HepG2 (cell line): ENCODE measurements around the gene FAM170B. TPM values are rescaled to one million over a fixed set of nuclear protein-coding genes. Genes with fewer than 3 reads are reported as not detected.

ENCODE experiments used
- POLR2AphosphoS5 ChIP-seq: IDR thresholded peaks from 2 replicates; pipeline ENCODE4 v1.6.1; 2012; ENCODE audit warnings: low read depth, low read length
- PTBP1 ChIP-seq: fragments of 200-400 bp; formaldehyde crosslinking; IDR thresholded peaks from 2 replicates; pipeline ENCODE4 v1.6.1; 2018; ENCODE audit warnings: low read length, low read depth; ENCODE audit not compliant: poor library complexity, severe bottlenecking
- STAG1 ChIP-seq: sonication (generic); formaldehyde crosslinking; IDR thresholded peaks from 2 replicates; pipeline ENCODE4 v1.4.0; 2020; ENCODE audit warnings: missing genetic modification reagents
- ZHX2 ChIP-seq, 2 experiments: sonication (generic) in 1 of 2; formaldehyde crosslinking in 1 of 2; IDR thresholded peaks; 2 replicates each; pipeline versions ENCODE4 v1.6.1 to v1.9.0; 2014 to 2022; ENCODE audit warnings: antibody characterized with exemption in 1 of 2, borderline replicate concordance in 1 of 2, inconsistent platforms in 1 of 2, low read depth in 1 of 2, missing genetic modification reagents in 1 of 2
- ZKSCAN8 ChIP-seq: IDR thresholded peaks from 2 replicates; pipeline ENCODE4 v1.6.1; 2016; ENCODE audit warnings: borderline replicate concordance, missing genetic modification reagents, missing compliant biosample characterization
- ZNF33A ChIP-seq: sonication (generic); formaldehyde crosslinking; IDR thresholded peaks from 2 replicates; pipeline ENCODE4 v1.5.1; 2020; ENCODE audit warnings: missing genetic modification reagents, mild to moderate bottlenecking, moderate library complexity, borderline replicate concordance
- polyA plus RNA-seq, 8 experiments: library from polyadenylated mRNA; depleted of rRNA in 3 of 8; stranded (reverse) in 7 of 8; unstranded in 1 of 8; fragments of >200 nt; fragmentation: Illumina TruSeq in 4 of 8; extraction: Trizol in 4 of 8; gene quantifications; 2 replicates each; pipeline versions ENCODE4 v1.2.1 to v1.2.3, GENCODE V29; 2011 to 2016; ENCODE audit warnings: low read depth in 4 of 8, missing spikeins in 1 of 8, mixed read lengths in 1 of 8; ENCODE audit not compliant: insufficient read depth in 1 of 8
- total RNA-seq, 5 experiments: library from RNA; depleted of rRNA; stranded (reverse); fragments of >200 nt; fragmentation: Illumina TruSeq; extraction: Trizol; gene quantifications; 2 replicates each; pipeline ENCODE4 v1.2.3, GENCODE V29; 2016; ENCODE audit warnings: low read depth in 1 of 5

The FAM170B gene
- total and polyA plus RNA-seq, 2 of the 13 experiments (the other 11 are each of a cell fraction or from before 2014, with no cell fraction given) = not detected

DNA sequence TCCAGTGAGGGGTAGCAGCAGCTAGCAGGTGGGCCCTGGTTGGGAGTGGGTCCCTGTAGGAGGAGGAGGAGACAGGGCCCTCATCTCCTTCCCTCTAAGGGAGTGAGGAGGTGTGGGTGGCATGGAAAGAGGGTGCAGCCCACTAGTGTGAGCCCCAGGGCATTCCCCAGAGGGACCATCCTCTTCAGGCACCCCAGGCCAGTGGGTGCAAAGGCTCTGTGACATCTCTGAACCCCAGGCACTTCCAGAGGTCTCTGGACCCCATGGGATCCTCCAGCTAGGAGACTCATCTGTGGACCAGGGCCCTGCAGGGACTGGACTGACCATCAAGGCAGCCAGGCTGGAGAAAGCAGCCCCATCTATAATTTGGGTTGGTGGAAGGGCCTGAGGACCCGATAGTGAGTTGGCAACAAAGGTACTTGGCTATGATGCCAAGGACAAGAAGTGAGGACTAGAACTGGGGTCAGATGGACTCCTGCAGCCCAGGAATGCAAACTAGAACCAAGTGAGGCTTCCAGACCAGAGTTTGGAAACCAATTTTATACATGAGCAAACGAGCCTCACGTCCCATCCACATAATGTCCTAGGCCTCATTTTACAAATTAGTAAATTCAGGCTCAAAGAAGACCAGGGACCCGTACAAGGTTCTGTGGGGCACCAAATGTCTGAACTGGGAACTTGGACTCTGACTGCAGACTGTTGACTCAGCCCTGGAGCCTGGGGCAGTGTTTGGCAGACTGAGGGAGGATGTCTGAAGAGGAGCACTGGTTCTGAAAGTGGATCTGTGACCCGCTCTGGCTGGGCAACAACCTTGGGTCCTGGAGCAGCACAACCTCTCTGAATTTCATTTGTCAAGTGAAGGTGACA is 17.1 kb downstream of the FAM170B start (continued):
- TF ChIP-seq ZHX2 (IDR thresholded peaks at IDR 0.05; ENCODE audit: low read depth) (no peak), ZHX2 (CRISPR knock-in tag; IDR thresholded peaks at IDR 0.05; ENCODE audit: borderline replicate concordance) (no peak), STAG1 (no peak), PTBP1 (no peak), ZKSCAN8 (CRISPR knock-in tag) (no peak), ZNF33A (no peak), POLR2AphosphoS5 (no peak)
